Measurements from ENCODE around the gene CHMP3.

The CHMP3 gene

DNA sequence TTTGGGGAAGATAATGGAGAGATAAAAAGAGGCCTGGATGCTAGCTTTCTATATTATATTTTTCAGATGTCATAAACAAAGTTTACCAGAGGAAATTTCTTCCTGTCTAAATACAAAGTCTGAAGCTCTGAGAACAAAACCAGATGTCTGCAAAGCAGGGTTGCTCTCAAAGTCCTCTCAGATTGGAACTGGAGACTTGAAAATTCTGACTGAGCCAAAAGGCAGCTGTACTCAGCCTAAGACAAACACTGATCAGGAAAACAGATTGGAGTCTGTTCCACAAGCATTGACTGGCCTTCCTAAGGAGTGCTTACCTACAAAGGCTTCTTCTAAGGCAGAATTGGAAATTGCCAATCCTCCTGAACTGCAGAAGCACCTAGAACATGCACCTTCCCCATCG is 96.9 kb downstream of the CHMP3 start:
- DNase-seq (ENCODE audit: low spot score) = no peak

DNA sequence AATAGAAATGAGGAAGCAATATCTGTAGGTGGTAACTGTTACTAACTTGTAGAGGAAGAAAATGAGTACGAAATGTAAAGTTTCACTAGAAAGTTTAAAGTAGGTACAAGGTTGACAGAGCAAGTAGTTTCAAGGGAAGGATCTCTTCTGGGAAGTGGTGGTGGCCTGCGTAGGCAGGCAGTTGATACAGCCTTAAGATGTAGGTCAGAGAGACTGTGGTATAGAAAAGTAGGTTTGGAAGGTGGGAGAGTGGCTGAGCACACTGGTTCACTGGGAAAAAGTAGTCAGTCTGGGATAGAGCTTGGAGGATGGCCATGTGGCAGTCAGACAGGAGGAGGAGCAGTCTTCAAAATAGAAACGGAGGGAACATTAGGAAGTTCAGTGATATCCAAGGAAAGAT is 98.6 kb downstream of the CHMP3 start:
- DNase-seq (ENCODE audit: low spot score) = no peak

DNA sequence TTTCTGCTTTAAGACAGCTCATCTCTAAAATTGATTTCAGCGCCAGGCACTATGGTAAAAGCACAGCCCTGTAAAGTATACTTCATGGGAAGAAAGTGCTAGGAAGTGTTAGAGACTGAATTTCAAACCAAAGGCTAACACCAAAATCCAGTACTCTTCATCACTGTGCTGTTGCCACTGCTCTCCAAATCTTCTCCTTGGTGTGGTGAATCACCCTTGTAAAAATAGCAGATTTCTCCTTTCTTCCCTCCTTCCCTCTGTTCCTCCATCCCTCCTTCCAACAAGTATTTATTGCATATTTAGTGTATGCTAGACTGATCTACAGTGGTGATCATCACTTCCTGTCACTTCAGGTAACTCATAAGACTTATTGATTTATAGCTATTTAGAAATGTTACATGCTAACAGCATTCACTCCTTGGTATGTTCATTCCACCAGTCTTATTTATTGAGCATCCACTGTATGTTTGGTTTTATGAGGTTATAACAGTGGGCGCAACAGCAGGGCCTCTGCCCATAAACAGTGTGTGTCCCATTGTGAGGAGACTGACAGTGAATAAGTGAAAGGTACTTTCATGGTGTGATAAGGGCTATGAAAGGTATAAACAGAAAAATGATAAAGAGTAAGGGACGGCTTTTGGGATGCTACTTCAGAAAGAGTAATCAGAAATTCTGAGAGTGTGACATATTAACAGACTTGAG is 102.0 kb downstream of the CHMP3 start:
- DNase-seq (ENCODE audit: low spot score) = no peak

DNA sequence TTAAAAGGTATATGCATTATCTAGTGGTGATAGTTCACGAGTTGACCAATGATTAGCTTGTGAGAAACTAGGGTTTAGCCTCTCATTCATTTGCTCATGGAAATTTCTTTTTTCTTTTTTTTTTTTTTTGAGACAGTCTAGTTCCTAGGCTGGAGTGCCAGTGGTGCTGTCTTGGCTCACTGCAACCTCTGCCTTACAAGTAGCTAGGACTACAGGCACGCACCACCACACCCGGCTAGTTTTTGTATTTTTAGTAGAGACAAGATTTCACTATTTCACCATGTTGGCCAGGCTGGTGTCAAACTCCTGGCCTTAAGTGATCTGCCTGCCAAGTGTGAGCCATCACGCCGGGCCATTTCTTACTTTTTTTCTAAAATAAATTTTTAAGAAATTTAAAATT is 108.1 kb downstream of the CHMP3 start:
- DNase-seq (ENCODE audit: low spot score) = no peak

DNA sequence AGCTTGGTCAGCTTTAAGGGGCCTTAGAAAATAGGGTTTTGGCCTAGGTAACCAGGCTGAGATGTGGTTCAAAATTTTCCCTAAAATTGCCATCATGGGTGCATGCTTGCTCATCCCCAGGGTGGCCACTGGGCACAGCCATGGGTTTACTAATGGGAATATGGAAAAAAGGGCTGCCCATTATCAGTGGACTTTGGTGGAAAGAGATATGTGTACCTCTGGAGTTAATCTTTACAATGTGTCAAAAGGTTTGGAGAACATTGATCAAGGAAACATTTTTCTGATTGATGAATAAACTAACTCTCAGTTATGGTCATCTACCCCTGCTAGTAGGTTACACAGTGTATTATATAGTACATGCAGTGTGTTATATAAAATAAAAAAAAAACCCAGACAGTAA is 109.0 kb downstream of the CHMP3 start:
- DNase-seq (ENCODE audit: low spot score) = no peak

DNA sequence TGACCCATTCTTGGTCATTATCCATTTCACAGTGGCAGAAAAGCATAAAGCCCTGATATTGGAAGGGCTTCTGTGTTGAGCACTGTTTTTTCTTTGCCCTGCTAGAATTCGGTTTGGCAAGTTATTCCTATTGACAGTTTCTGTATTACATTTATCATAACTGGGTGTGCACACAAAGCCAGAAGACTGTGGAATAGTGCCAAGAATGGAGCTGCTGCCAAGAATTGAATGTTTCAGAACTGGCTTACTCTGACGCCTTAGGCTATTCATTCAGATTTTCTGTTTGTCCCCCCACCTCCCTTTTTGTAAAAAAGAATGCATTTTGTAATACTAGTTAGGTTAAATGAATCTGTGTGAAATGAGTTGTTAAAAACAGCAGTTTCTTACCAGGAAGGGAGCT is 109.4 kb downstream of the CHMP3 start:
- DNase-seq (ENCODE audit: low spot score) = no peak

Data from SW480 (cell line).